EL (cell line): Measurements from ENCODE around the gene ARHGAP42.
"Not testable (repeated sequence)": the region's sequence is repeated elsewhere in the genome, so short reads cannot be mapped to it uniquely, and the experiment has no call there.

Source experiments
- DNase-seq: peaks from one replicate; pipeline ENCODE4 v3.0.0-alpha.2; 2016

The ARHGAP42 gene

GRCh38 chr11:100978939-100979338, 291.9 kb downstream of the ARHGAP42 start:
- no peak for DNase-seq

DNA sequence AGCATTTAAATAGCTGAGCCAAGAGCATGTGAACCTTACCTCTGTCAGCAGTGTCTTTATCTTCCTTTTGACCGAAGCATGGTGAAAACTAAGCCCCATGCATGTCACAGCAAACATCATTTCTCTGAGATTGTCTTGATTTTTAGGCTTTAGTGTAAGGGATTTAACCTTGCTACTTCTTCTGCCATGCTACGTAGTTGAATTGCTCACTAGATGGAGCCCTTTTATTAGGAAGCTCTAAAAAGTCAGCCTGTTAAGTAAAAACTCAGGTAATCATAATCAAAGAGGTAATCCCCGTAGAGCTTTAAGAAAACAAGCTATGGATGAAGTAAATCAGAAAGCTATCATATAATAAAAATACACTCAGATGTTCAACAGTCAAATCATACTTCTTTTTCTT, 293.1 kb downstream of the ARHGAP42 start:
- no peak for DNase-seq

- DNase-seq = no peak
These were observed 294.2 kb downstream of the ARHGAP42 start for GRCh38 chr11:100981196-100981824.

GRCh38 chr11:100984668-100985067, 297.6 kb downstream of the ARHGAP42 start:
- no peak for DNase-seq

DNA sequence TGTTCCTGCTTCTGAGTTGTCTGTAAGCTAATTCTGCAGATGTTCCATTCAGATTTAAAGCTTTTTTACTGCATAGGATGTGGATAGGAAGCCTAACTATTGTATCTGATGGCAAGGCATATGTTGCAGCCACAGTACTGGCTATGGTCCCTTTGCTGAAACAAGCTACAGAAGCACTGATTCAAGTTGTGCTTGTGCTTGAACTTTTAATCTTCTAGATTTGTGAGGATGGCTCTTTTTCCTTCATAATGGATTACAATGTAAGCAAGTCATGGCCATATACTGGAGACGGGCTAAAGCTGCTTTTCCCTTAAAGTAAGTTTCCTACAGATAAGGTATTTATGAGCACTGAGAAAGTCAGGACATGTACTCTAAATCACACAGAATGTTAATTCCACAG, 303.8 kb downstream of the ARHGAP42 start:
- no peak for DNase-seq

- no peak for DNase-seq
These were observed 304.5 kb downstream of the ARHGAP42 start for GRCh38 chr11:100991541-100991940.

GRCh38 chr11:100994966-100995365, 307.9 kb downstream of the ARHGAP42 start:
- no peak for DNase-seq

DNA sequence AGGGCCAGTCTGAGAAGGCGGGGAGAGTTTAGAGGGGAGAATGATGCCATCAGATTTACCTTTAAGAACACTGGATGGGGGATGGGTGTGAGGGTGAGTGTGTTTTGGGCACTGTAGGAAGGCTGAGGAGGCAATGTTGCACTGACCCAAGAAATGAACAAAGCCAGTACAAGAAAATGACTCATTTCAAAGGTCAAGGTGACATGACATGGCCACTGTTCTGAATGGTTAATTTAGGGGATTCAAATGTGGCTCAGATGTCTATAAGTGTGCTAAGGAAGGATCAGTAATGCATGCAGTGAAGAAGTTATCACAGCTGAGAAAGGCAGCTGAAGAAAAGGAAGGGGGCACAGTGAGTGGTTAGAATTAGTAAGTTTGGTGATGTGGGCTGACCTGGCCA, 312.7 kb downstream of the ARHGAP42 start:
- DNase-seq = no peak

GRCh38 chr11:101003468-101003867, 316.4 kb downstream of the ARHGAP42 start:
- peak; percentile 3 for DNase-seq

DNA sequence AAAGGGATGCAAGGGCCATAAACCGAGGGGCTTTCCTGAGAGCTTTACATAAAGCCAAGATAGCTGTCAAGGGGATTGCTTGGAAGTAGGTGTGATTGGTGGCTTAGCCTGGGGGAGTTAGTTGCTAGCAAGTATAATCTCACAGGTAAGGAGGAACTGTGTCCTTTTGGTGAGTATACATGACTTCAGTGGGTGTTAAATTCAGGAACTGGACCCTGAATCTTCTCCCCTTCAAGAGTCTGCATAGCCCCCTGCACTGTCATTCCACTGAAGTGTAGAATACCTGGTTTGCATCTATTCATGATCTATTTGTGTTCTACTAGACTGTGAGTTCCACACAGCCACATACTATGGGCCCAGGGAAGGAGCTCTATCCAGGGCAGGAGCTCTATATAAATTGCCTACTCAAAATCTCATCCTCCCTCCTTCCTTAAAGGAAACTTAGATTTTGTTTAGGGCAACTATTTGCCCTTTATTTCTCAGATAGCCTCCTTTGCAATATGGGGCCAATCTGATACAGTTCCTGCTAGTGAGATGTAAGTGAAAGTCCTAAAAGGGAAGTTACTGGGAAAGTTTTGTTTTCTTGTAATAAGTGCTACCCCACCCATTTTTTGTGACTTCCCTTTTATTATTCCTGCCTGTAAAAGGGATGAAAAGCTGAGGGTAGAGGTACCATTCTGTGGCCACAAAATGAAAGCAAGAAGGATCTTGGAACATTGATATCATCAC, 322.0 kb downstream of the ARHGAP42 start:
- no peak for DNase-seq

DNA sequence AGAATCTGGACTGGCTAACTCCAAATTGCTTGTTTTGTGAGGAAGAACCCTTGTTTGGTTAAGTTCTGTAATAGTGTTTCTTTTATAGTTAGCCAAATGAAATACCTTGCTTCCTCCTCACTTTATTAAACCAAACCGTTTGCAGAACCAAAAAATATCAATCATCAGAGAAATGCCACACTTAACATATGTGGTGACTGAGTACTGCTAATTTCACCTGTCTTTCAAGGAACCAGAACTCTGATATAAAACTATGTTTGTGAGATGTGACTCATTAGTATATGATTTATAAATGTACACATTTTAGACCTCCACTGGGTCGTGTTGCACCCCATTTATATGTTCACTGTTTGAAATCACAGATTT, 322.6 kb downstream of the ARHGAP42 start:
- no peak for DNase-seq

- peak; percentile 21 for DNase-seq
These were observed 323.8 kb downstream of the ARHGAP42 start for GRCh38 chr11:101010899-101011298.

GRCh38 chr11:101011881-101012280, 324.8 kb downstream of the ARHGAP42 start:
- no peak for DNase-seq

DNA sequence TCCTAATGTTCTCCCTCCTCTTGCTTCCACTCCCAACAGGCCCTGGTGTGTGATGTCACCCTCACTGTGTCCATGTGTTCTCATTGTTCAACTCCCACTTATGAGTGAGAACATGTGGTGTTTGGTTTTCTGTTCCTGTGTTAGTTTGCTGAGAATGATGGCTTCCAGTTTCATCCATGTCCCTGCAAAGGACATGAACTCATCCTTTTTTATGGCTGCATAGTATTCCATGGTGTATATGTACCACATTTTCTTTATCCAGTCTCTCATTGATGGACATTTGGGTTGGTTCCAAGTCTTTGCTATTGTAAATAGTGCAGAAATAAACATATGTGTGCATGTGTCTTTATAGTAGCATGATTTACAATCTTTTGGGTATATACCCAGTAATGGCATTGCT, 326.6 kb downstream of the ARHGAP42 start:
- not testable (repeated sequence) for DNase-seq

DNA sequence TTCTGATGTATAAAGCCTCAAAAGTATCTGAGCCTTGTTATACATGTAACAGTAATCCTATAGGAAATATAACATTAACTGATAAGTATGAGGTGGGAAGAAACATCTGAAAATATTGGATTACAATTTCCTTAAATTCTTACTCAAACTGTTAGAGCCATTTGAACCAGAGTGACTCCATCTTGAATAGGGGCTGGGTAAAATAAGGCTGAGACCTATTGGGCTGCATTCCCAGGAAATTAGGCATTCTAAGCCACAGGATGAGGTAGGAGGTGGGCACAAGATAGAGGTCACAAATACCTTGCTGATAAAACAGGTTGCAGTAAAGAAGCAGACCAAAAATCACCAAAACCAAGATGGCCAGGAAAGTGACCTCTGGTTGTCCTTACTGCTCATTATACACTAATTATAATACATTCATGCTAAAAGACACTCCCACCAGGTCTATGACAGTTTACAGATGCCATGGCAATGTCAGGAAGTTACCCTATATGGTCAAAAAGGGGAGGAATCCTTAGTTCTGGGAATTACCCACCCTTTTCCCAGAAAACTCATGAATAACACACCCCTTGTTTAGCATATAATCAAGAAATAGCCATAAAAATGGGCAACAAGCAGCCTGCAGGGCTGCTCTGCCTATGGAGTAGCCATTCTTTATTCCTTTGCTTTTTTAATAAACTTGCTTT, 327.7 kb downstream of the ARHGAP42 start:
- no peak for DNase-seq

- no peak for DNase-seq
These were observed 332.8 kb downstream of the ARHGAP42 start for GRCh38 chr11:101019870-101020269.

- no peak for DNase-seq
These were observed 335.2 kb downstream of the ARHGAP42 start for GRCh38 chr11:101022256-101022655.

GRCh38 chr11:101028644-101029043, 341.6 kb downstream of the ARHGAP42 start:
- no peak for DNase-seq

DNA sequence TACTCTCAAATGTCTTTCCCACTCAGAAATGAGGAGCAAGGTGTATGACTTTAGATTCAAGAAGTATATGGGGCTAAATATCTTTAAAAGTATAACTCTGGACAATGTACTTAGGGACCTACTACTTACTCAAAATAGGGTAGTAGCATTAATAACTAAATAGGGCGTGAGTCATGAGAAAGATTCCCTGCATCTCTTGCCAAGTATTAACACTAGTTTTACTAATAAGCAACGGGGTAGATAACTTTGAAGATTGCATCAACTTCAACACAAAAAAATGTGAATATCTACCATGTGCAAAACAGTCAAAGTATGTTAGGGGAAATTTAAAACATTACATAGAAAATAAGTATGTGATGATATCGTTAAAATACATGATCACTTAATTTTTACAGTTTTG, 342.9 kb downstream of the ARHGAP42 start:
- peak; percentile 12 for DNase-seq

GRCh38 chr11:101030692-101031091, 343.6 kb downstream of the ARHGAP42 start:
- DNase-seq = no peak

- DNase-seq = no peak
These were observed 344.6 kb downstream of the ARHGAP42 start for GRCh38 chr11:101031713-101032112.

GRCh38 chr11:101032991-101033390, 345.9 kb downstream of the ARHGAP42 start:
- no peak for DNase-seq

GRCh38 chr11:101034076-101034475, 347.0 kb downstream of the ARHGAP42 start:
- DNase-seq = no peak

DNA sequence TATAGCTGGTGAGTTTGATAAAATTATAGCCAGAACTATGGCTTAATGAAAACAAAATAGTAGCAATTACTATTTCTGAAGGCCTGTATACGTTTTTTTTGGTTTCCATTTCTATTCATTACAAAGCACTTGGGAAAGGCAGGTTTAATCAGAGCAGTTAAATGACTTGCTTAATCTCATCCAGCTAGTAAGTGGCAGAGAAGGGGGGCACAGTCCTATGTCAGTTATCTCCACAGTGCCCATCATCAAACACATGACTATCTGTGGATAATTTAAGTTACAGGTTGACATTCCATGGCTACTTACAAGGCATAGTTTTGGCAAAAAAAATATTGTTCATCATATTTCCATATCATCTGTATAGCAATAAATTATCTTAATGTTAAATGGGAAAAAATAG, 348.8 kb downstream of the ARHGAP42 start:
- no peak for DNase-seq
